ENCODE measurements around the gene PDCD11.

- no peak for TF ChIP-seq CTCF (conservative IDR thresholded peaks at IDR 0.05 in 1 of 2, IDR thresholded peaks at IDR 0.05 in 1 of 2; ENCODE audit: low read depth in 1 of 2, low read length in 2 of 2)
- TF ChIP-seq EZH2 (IDR thresholded peaks at IDR 0.05; ENCODE audit: low read length, missing control alignments) = no peak
These were observed 312 bp downstream of the PDCD11 start for GRCh38 chr10:103396789-103397087.
